ENCODE measurements around the gene BIRC5. TPM values are rescaled to one million over a fixed set of nuclear protein-coding genes. Genes with fewer than 3 reads are reported as not detected.

Gene BIRC5
- total RNA-seq, 4 donors from 2014 or later: 3.7 to 9.6 (median 5.5) TPM

- peaks cover 27% of the 10 kb centered on the region for H3K4me1 ChIP-seq
These were observed 34.7 kb upstream of the BIRC5 start for GRCh38 chr17:78179372-78179771.

GRCh38 chr17:78180083-78180482, 34.0 kb upstream of the BIRC5 start:
- WGBS: 91% methylated on average over 14 of the region's 14 CpGs
- Histone ChIP-seq H3K27ac (peak overlapping the region; percentile 15), H3K4me1 (peaks cover 20% of the 10 kb centered on the region), H3K36me3 (no peaks in the 10 kb centered on the region), H3K9me3 (no peaks in the 10 kb centered on the region), H3K4me3 (no peak overlapping the region), H3K27me3 (no peaks in the 10 kb centered on the region)
- TF ChIP-seq POLR2A (IDR thresholded peaks at IDR 0.05): no peak
- TF ChIP-seq CTCF (IDR thresholded peaks at IDR 0.05): no peak
- TF ChIP-seq POLR2AphosphoS5 (IDR thresholded peaks at IDR 0.05): no peak
- TF ChIP-seq EP300 (IDR thresholded peaks at IDR 0.05): no peak
- no peak for DNase-seq (ENCODE audit: low spot score in 2 of 2)

More at GRCh38 chr17:78179372-78179771, 34.7 kb upstream of the BIRC5 start:
- H3K36me3 ChIP-seq: no peaks in the 10 kb centered on the region
- 84% methylated on average over 17 of the region's 17 CpGs for WGBS
- no peaks in the 10 kb centered on the region for H3K9me3 ChIP-seq
- peak in 1 of 2 donors; percentile 69 for DNase-seq (ENCODE audit: low spot score in 2 of 2)
- H3K4me3 ChIP-seq: no peak overlapping the region
- H3K27me3 ChIP-seq: no peaks in the 10 kb centered on the region
- H3K27ac ChIP-seq: peak overlapping the region; percentile 15
- TF ChIP-seq POLR2AphosphoS5 (IDR thresholded peaks at IDR 0.05) (no peak), POLR2A (IDR thresholded peaks at IDR 0.05) (no peak), CTCF (IDR thresholded peaks at IDR 0.05) (no peak)

GRCh38 chr17:78180508-78180907, 33.5 kb upstream of the BIRC5 start:
- Histone ChIP-seq H3K4me1 (peaks cover 16% of the 10 kb centered on the region), H3K27ac (no peak overlapping the region), H3K27me3 (no peaks in the 10 kb centered on the region), H3K9me3 (no peaks in the 10 kb centered on the region), H3K36me3 (no peaks in the 10 kb centered on the region), H3K4me3 (no peak overlapping the region)
- TF ChIP-seq CTCF (IDR thresholded peaks at IDR 0.05) (no peak), EP300 (IDR thresholded peaks at IDR 0.05) (no peak)
- 88% methylated on average over 2 of the region's 2 CpGs for WGBS
- no peak for DNase-seq (ENCODE audit: low spot score in 2 of 2)

GRCh38 chr17:78182504-78182903, 31.5 kb upstream of the BIRC5 start:
- DNase-seq (ENCODE audit: low spot score in 2 of 2): no peak
- TF ChIP-seq EP300 (IDR thresholded peaks at IDR 0.05) (no peak), CTCF (IDR thresholded peaks at IDR 0.05) (no peak), POLR2AphosphoS5 (IDR thresholded peaks at IDR 0.05) (no peak), POLR2A (IDR thresholded peaks at IDR 0.05) (no peak)
- Histone ChIP-seq H3K27ac (no peak overlapping the region), H3K4me1 (peaks cover 10% of the 10 kb centered on the region), H3K4me3 (no peak overlapping the region), H3K27me3 (no peaks in the 10 kb centered on the region), H3K9me3 (no peaks in the 10 kb centered on the region), H3K36me3 (no peaks in the 10 kb centered on the region)
- WGBS: 92% methylated on average over 13 of the region's 13 CpGs

- TF ChIP-seq CTCF (IDR thresholded peaks at IDR 0.05) (no peak), POLR2AphosphoS5 (IDR thresholded peaks at IDR 0.05) (no peak), POLR2A (IDR thresholded peaks at IDR 0.05) (no peak), EP300 (IDR thresholded peaks at IDR 0.05) (no peak)
- no peaks in the 10 kb centered on the region for H3K27me3 ChIP-seq
- H3K36me3 ChIP-seq: no peaks in the 10 kb centered on the region
- H3K9me3 ChIP-seq: no peaks in the 10 kb centered on the region
- no peak for DNase-seq (ENCODE audit: low spot score in 2 of 2)
- 89% methylated on average over 12 of the region's 12 CpGs for WGBS
- H3K4me3 ChIP-seq: no peak overlapping the region
- H3K27ac ChIP-seq: no peak overlapping the region
- peaks cover 21% of the 10 kb centered on the region for H3K4me1 ChIP-seq
These were observed 30.1 kb upstream of the BIRC5 start for GRCh38 chr17:78183916-78184315.
